Fibroblast of lung (primary cell): ENCODE results near the gene ACP1. TPM values are rescaled to one million over a fixed set of nuclear protein-coding genes. Genes with fewer than 3 reads are reported as not detected.

Experiments used
- DNase-seq, 2 donors: peaks; one replicate each; pipeline versions ENCODE4 v3.0.0 to v3.0.0-alpha.2; 2010; ENCODE audit warnings: low read depth in 2 of 2
- H2AFZ ChIP-seq: 2 replicates; pipeline ENCODE4 v1.5.1; 2012; ENCODE audit warnings: low read length, control low read depth, inconsistent platforms
- H3K27ac ChIP-seq: 2 replicates; pipeline ENCODE4 v1.5.1; 2011; ENCODE audit warnings: low read length, control low read depth; ENCODE audit not compliant: insufficient read depth
- H3K27me3 ChIP-seq: 2 replicates; pipeline ENCODE4 v1.5.1; 2011; ENCODE audit warnings: mild to moderate bottlenecking, low read length; ENCODE audit not compliant: control insufficient read depth, insufficient read depth
- H3K36me3 ChIP-seq: 2 replicates; pipeline ENCODE4 v1.5.1; 2011; ENCODE audit warnings: low read length; ENCODE audit not compliant: control insufficient read depth, insufficient read depth
- H3K4me1 ChIP-seq: 2 replicates; pipeline ENCODE4 v1.5.1; 2011; ENCODE audit warnings: low read length; ENCODE audit not compliant: control insufficient read depth, insufficient read depth; ENCODE audit errors: extremely low read depth
- H3K4me2 ChIP-seq: 2 replicates; pipeline ENCODE4 v1.5.1; 2011; ENCODE audit warnings: low read length, control low read depth; ENCODE audit not compliant: insufficient read depth; ENCODE audit errors: extremely low read depth
- H3K4me3 ChIP-seq, 4 experiments: fragments of 200-600 bp in 1 of 4; sonication (generic) in 1 of 4; replicated peaks in 1 of 4; 2 replicates each; pipeline ENCODE4 v1.5.1; 2011 to 2016; ENCODE audit warnings: low read length in 4 of 4, low read depth in 3 of 4, mild to moderate bottlenecking in 3 of 4, control low read depth in 2 of 4, inconsistent platforms in 1 of 4, mixed read lengths in 1 of 4; ENCODE audit not compliant: insufficient read depth in 1 of 4; ENCODE audit errors: control extremely low read depth in 1 of 4
- H3K79me2 ChIP-seq: 2 replicates; pipeline ENCODE4 v1.5.1; 2012; ENCODE audit warnings: mild to moderate bottlenecking, low read length, inconsistent platforms; ENCODE audit not compliant: control insufficient read depth, insufficient read depth
- H3K9ac ChIP-seq: 2 replicates; pipeline ENCODE4 v1.5.1; 2011; ENCODE audit warnings: mild to moderate bottlenecking, low read length, control low read depth; ENCODE audit not compliant: insufficient read depth
- H3K9me3 ChIP-seq: 2 replicates; pipeline ENCODE4 v1.5.1; 2012; ENCODE audit warnings: low read depth, low read length; ENCODE audit not compliant: control insufficient read depth, insufficient read depth
- H4K20me1 ChIP-seq: 2 replicates; pipeline ENCODE4 v1.5.1; 2011; ENCODE audit warnings: low read length; ENCODE audit not compliant: control insufficient read depth, insufficient read depth; ENCODE audit errors: extremely low read depth
- EZH2 ChIP-seq: IDR thresholded peaks from 2 replicates; pipeline ENCODE4 v1.5.1; 2012; ENCODE audit warnings: low read length, control low read depth, mild to moderate bottlenecking; ENCODE audit errors: missing control alignments
- polyA minus RNA-seq: library from RNA; depleted of rRNA, polyadenylated mRNA; stranded (reverse); fragments of >200 nt; gene quantifications from 2 replicates; pipeline ENCODE4 v1.2.3, GENCODE V29; 2011; ENCODE audit warnings: low replicate concordance
- polyA plus RNA-seq, 2 donors: library from polyadenylated mRNA; depleted of rRNA in 1 of 2; stranded (reverse) in 1 of 2; unstranded in 1 of 2; fragments of >200 nt; gene quantifications; 2 replicates each; pipeline ENCODE4 v1.2.1, GENCODE V29; 2011 to 2012; ENCODE audit warnings: missing spikeins in 1 of 2
- total RNA-seq: library from RNA; depleted of rRNA; stranded (reverse); fragments of >200 nt; gene quantifications from 2 replicates; pipeline ENCODE4 v1.2.1, GENCODE V29; 2014
- TF ChIP-seq, protein P1 (sequence below), 2 donors: IDR thresholded peaks in 1 of 2; conservative IDR thresholded peaks in 1 of 2; 1 replicate in 1 of 2; 2 replicates in 1 of 2; pipeline ENCODE4 v1.5.1; 2011 to 2012; ENCODE audit warnings: low read length in 2 of 2, control low read depth in 1 of 2, inconsistent platforms in 1 of 2, low read depth in 1 of 2, mild to moderate bottlenecking in 1 of 2

Gene ACP1
- total RNA-seq (86.9 and 89.9 TPM in 2 replicates), polyA plus RNA-seq (120 and 124 TPM in 2 replicates), polyA minus RNA-seq (38.3 and 41.1 TPM in 2 replicates)
- 93.3 and 99.1 TPM in 2 replicates for polyA plus RNA-seq (2012)

DNA sequence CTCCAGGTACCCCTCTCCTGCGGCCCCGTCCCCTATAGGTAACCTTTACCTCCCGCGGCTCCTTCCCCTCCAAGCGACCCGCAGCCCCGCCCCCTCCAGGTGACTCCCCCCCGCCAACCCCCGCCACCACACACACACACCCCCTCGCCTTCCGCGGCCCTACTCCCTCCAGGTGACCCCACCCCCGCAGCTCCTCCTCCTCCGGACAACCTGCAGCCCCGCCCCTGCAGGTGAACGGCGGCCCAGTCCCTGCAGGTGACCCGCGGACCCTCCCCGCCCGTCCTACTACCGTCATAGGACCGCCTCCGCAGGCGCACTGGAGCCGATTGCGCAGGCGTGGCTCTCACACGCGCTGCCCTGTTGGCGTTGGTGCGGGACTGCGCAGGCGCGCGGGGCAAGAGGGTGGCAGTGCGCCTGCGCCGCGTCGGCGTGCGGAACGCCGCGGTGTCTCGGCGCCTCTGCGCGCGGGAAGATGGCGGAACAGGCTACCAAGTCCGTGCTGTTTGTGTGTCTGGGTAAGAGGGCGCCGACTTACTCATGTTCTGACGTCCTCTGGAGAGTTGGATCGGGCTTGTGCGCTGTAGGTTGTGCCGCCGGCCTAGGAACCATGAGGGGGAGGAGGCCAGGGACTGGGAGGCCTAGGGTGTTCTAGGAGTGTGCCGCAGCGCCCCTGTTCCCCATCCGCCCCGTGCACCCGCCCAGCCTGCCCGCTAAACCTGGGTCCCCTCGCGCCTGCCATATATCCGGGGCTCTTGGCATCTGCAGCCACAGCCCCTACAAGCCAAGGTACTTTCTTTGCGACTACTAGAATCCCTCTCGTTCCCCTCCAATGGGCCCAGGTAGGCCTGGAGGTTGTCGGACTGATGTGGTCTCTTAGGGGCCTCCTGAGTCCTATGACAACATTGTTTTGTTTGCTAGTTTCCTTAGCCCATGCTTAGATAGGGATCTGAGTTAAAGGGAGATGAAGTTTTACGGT is at the start of gene ACP1:
Gene ACP1, plus strand, starts transcription at position 455 of the 976 bp plus-strand sequence. Its CDS starts 18 bp downstream, at position 473.
- Histone ChIP-seq H4K20me1 (no peaks in the 10 kb centered on the region), H3K79me2 (peaks cover 50% of the 10 kb centered on the region), H3K4me1 (peaks cover 9% of the 10 kb centered on the region)

DNA sequence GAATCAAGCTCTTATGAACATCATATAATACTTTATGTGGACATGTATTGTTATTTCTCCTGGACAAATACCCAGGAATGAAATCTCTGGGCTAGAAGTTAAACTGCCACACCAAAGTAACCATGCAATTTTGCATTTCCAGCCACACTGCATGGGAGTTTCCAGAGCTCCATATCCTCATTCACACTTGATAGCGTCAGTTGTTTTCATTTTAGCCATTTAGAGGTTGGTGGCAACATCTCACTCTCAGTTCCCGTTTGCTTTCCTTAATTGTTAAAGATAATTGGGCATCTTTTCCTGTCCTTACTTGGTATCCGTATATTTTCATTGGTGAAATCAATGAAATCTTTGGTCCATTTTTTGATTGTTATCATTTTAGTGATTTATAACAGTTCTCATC is 48.7 kb upstream of the ACP1 start:
- Histone ChIP-seq H2AFZ (no peak overlapping the region), H3K4me3 (no peak overlapping the region), H3K36me3 (no peaks in the 10 kb centered on the region), H3K27ac (no peak overlapping the region), H3K4me1 (no peaks in the 10 kb centered on the region), H3K27me3 (no peaks in the 10 kb centered on the region), H3K79me2 (no peaks in the 10 kb centered on the region), H3K4me2 (no peak overlapping the region), H3K9me3 (no peaks in the 10 kb centered on the region), H4K20me1 (no peaks in the 10 kb centered on the region), H3K9ac (no peak overlapping the region)
- TF ChIP-seq, protein P1, sequence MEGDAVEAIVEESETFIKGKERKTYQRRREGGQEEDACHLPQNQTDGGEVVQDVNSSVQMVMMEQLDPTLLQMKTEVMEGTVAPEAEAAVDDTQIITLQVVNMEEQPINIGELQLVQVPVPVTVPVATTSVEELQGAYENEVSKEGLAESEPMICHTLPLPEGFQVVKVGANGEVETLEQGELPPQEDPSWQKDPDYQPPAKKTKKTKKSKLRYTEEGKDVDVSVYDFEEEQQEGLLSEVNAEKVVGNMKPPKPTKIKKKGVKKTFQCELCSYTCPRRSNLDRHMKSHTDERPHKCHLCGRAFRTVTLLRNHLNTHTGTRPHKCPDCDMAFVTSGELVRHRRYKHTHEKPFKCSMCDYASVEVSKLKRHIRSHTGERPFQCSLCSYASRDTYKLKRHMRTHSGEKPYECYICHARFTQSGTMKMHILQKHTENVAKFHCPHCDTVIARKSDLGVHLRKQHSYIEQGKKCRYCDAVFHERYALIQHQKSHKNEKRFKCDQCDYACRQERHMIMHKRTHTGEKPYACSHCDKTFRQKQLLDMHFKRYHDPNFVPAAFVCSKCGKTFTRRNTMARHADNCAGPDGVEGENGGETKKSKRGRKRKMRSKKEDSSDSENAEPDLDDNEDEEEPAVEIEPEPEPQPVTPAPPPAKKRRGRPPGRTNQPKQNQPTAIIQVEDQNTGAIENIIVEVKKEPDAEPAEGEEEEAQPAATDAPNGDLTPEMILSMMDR (conservative IDR thresholded peaks at IDR 0.05 in 1 of 2, IDR thresholded peaks at IDR 0.05 in 1 of 2; ENCODE audit: low read depth in 1 of 2, low read length in 2 of 2): no peak
- no peak for TF ChIP-seq EZH2
- no peak for DNase-seq

More for the DNA sequence above, at the start of gene ACP1:
- peak; percentile 86 to 93 for DNase-seq
- Histone ChIP-seq H3K27ac (peak within 1 kb of the TSS; percentile 93), H3K27me3 (no peaks in the 10 kb centered on the region), H3K9me3 (no peaks in the 10 kb centered on the region), H3K4me2 (peak within 1 kb of the TSS; percentile 93), H3K36me3 (no peaks in the 10 kb centered on the region), H3K9ac (peak within 1 kb of the TSS; percentile 90), H2AFZ (peak within 1 kb of the TSS; percentile 96), H3K4me3 (peak within 1 kb of the TSS; percentile 84 to 94 (median 91))
- TF ChIP-seq EZH2: no peak

DNA sequence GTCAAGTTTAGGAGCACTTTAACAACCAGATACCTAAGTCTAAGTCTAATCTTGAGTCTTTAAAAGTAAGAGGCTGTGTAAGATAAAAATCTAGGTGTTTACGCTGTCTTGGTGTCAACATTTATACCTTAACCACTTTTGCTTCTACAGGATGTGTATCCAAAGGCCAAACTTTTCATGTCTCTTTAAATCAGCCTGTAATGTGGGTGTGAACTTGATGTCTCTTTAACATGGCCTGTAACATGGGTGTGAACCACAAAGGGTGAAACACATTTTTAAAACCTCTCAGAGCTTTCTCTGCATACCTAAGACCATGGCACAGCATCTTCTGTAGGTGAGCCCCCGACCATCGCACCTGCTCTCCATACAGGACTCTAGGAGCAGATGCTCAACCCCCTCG is 41.3 kb upstream of the ACP1 start:
- Histone ChIP-seq H3K9me3 (no peaks in the 10 kb centered on the region), H2AFZ (no peak overlapping the region), H3K4me1 (no peaks in the 10 kb centered on the region), H3K27ac (no peak overlapping the region), H3K4me3 (no peak overlapping the region), H3K79me2 (no peaks in the 10 kb centered on the region), H3K36me3 (peaks cover 2% of the 10 kb centered on the region), H3K4me2 (no peak overlapping the region), H3K27me3 (no peaks in the 10 kb centered on the region), H4K20me1 (no peaks in the 10 kb centered on the region), H3K9ac (no peak overlapping the region)
- TF ChIP-seq EZH2: no peak
- TF ChIP-seq, protein P1 (conservative IDR thresholded peaks at IDR 0.05 in 1 of 2, IDR thresholded peaks at IDR 0.05 in 1 of 2; ENCODE audit: low read depth in 1 of 2, low read length in 2 of 2): no peak
- DNase-seq: no peak
